Cardiac fibroblast (primary cell): ENCODE measurements around the gene NUP42.

ENCODE experiments used
- DNase-seq, 2 donors: peaks; one replicate each; pipeline versions ENCODE4 v3.0.0 to v3.0.0-alpha.2; 2010; ENCODE audit warnings: low read depth in 2 of 2
- H3K4me3 ChIP-seq, 2 donors: replicated peaks in 1 of 2; 1 replicate in 1 of 2; 2 replicates in 1 of 2; pipeline ENCODE4 v1.5.1; 2011; ENCODE audit warnings: low read depth in 2 of 2, low read length in 2 of 2, mild to moderate bottlenecking in 2 of 2, moderate library complexity in 1 of 2
- CTCF ChIP-seq: IDR thresholded peaks from one replicate; pipeline ENCODE4 v1.5.1; 2011; ENCODE audit warnings: low read depth, mild to moderate bottlenecking, low read length, inconsistent platforms

The NUP42 gene

DNA sequence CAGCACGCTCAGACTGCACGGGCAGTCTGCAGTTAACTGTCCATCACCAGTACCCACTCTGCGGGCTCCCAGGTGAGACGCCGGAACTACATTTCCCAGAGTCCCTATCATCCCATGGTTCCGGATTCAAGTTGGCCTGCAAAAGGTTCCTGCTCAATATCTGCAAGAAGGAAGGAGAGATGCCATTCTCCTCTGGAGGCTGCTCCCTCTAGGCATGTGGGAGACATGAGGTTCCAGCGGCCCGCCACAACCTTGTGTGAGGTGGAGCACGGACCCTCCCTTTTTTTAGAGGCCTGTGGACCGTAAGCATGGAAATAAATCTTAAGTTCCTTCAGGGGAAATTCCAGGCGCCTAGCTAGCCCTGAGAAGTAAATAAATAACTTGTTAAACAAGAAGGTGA is 29.7 kb downstream of the NUP42 start:
- no peak for TF ChIP-seq CTCF
- no peak for DNase-seq
- no peak overlapping the region for H3K4me3 ChIP-seq

DNA sequence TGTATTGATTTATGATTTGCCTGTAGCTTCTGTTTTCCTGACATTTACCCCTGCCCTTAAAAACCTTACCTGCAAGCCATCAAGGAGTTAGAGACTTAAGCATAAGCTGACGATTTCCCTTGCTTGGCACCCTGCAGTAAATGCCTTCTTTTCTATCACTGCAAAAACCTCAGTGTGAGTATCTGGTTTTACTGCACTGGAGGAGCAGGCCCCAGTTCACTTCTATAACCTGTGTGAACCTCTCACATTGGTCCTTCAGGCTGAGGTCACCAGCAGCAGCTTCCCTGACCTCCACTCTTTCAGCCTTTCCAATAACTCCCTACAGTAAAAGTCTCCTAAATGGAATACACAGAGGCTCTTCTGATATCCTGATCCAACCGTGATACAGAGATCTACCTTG is 30.5 kb downstream of the NUP42 start:
- no peak overlapping the region for H3K4me3 ChIP-seq
- DNase-seq = no peak
- no peak for TF ChIP-seq CTCF

GRCh38 chr7:23212841-23213240 is 31.0 kb downstream of the NUP42 start:
- H3K4me3 ChIP-seq = no peak overlapping the region
- no peak for TF ChIP-seq CTCF
- no peak for DNase-seq

GRCh38 chr7:23213755-23214154 is 31.9 kb downstream of the NUP42 start:
- no peak for TF ChIP-seq CTCF
- no peak for DNase-seq
- H3K4me3 ChIP-seq = no peak overlapping the region

GRCh38 chr7:23214423-23214822 is 32.6 kb downstream of the NUP42 start:
- H3K4me3 ChIP-seq = no peak overlapping the region
- DNase-seq = no peak
- no peak for TF ChIP-seq CTCF

- no peak overlapping the region for H3K4me3 ChIP-seq
- no peak for TF ChIP-seq CTCF
- no peak for DNase-seq
Measured at GRCh38 chr7:23214938-23215337, 33.1 kb downstream of the NUP42 start.

- peak in 1 of 2 donors; percentile 11 for DNase-seq
- no peak for TF ChIP-seq CTCF
- no peak overlapping the region for H3K4me3 ChIP-seq
Measured at GRCh38 chr7:23216021-23216420, 34.2 kb downstream of the NUP42 start.
